Stimulated activated naive CD8-positive, alpha-beta T cell treated with anti-CD3 and anti-CD28 coated beads, Interleukin-15, amount 100 ng/mL, for 72 hours (primary cell): ENCODE measurements around the gene NOXA1.

Source experiments
- ATAC-seq: fragments of 150-1000 bp; cut with Tn5 transposase; 2 replicates; pipeline ENCODE4 v1.10.0; 2021; ENCODE audit warnings: mild to moderate bottlenecking, moderate library complexity
- DNase-seq, 2 donors: peaks; one replicate each; pipeline ENCODE4 v3.0.0; 2021 to 2022
- H3K27ac Mint-ChIP-seq, 2 donors: one replicate each; pipeline ENCODE4 v1.8.0; 2022; ENCODE audit warnings: mild to moderate bottlenecking in 2 of 2, mixed read lengths in 2 of 2, moderate library complexity in 2 of 2
- H3K27me3 Mint-ChIP-seq: one replicate; pipeline ENCODE4 v1.8.0; 2022; ENCODE audit warnings: mixed read lengths
- H3K4me1 Mint-ChIP-seq: one replicate; pipeline ENCODE4 v1.8.0; 2022; ENCODE audit warnings: mild to moderate bottlenecking, mixed read lengths
- H3K4me3 Mint-ChIP-seq, 2 donors: one replicate each; pipeline ENCODE4 v1.8.0; 2022; ENCODE audit warnings: mild to moderate bottlenecking in 2 of 2, mixed read lengths in 2 of 2, moderate library complexity in 1 of 2
- H3K9me3 Mint-ChIP-seq, 2 donors: one replicate each; pipeline ENCODE4 v1.8.0; 2022; ENCODE audit warnings: mixed read lengths in 2 of 2

Gene NOXA1

GRCh38 chr9:137457406-137458193 is 34.4 kb downstream of the NOXA1 start:
- H3K4me1 Mint-ChIP-seq: peaks cover 81% of the 10 kb centered on the region
- ATAC-seq: no peak
- H3K9me3 Mint-ChIP-seq: no peaks in the 10 kb centered on the region
- peak in 1 of 2 donors; percentile 18 for DNase-seq
- peak overlapping the region in 1 of 2 donors; percentile 73 for H3K4me3 Mint-ChIP-seq
- H3K27me3 Mint-ChIP-seq: no peaks in the 10 kb centered on the region
- peak overlapping the region in 1 of 2 donors; percentile 54 for H3K27ac Mint-ChIP-seq

- ATAC-seq: peak; percentile 11
- DNase-seq: peak in 1 of 2 donors; percentile 34
- Mint-ChIP-seq H3K27me3 (no peaks in the 10 kb centered on the region), H3K9me3 (no peaks in the 10 kb centered on the region), H3K4me1 (peaks cover 81% of the 10 kb centered on the region), H3K4me3 (peak overlapping the region; percentile 44 to 73), H3K27ac (peak overlapping the region in 1 of 2 donors; percentile 48)
Observed at GRCh38 chr9:137458194-137459151, 35.3 kb downstream of the NOXA1 start.

DNA sequence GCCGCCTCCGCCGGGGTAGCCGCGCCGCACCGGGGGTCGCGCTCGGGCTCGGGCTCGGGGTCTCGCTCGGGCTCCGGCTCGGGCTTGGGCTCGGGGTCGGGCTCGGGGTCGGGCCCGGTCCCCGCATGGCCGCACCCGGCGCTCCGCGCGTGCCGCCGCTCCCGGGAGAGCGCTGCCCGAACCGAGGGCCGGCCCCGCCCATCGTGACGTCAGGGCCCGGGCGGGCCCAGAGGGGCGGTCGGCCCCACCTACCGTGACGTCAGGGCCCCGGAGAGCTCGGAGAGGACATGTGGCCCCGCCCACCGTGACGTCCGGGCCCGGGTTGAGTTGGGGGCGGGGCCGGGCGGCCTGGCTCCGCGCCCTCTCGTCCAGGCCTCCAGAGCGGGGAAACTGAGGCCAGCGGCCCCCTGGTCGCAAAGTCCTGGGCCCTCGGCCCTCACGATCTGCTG is 36.0 kb downstream of the NOXA1 start, which contains the start of gene NSMF:
Gene NSMF (minus strand): TSS at position 183 of the 449 bp plus-strand sequence. CDS start 232 bp downstream, outside the sequence.
- Mint-ChIP-seq H3K27me3 (no peaks in the 10 kb centered on the region), H3K4me3 (peak within 1 kb of the TSS; percentile 56 to 83), H3K9me3 (no peaks in the 10 kb centered on the region), H3K4me1 (peaks cover 76% of the 10 kb centered on the region), H3K27ac (peak within 1 kb of the TSS in 1 of 2 donors; percentile 59)
- DNase-seq: peak; percentile 94 to 96
- peak; percentile 63 for ATAC-seq

DNA sequence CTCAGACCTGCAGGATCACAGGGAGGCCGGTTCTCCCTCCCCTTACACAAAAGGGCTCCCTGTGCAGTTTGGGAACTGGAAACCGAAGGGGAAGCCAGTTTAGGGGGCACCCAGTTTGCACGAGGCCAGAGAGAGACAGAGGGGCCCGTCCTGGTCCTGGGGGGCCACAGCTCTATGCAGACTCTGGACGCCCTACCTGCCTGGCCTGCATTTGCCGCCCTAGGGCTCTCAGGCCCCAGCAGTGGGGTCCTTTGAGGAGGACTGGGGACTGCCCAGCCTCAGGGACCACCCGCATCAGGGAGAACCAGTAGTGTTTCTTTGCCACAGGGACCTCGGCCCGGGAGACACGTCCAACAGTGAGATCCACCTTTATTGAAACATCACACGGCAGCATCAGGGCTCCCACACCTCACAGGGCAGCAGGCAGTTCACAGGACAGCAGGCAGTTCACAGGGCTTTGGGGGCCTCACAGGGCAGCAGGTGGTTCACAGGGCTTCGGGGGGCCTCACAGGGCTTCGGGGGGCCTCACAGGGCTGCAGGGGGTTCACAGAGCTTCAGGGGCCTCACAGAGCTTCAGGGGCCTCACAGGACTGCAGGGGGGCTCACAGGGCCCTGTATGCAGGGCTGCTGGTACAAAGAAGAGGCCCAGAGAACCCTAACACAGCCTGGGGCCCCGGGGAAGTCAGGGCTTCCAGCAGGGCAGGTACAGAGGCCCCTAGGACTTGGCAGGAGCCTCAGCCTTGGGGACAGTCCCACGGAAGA is 36.6 kb downstream of the NOXA1 start:
- peak overlapping the region in 1 of 2 donors; percentile 59 for H3K27ac Mint-ChIP-seq
- H3K9me3 Mint-ChIP-seq: no peaks in the 10 kb centered on the region
- H3K4me3 Mint-ChIP-seq: peak overlapping the region; percentile 56 to 83
- DNase-seq: peak in 1 of 2 donors; percentile 30
- H3K4me1 Mint-ChIP-seq: peaks cover 70% of the 10 kb centered on the region
- ATAC-seq: no peak
- H3K27me3 Mint-ChIP-seq: no peaks in the 10 kb centered on the region

- DNase-seq: no peak
- Mint-ChIP-seq H3K4me1 (peaks cover 61% of the 10 kb centered on the region), H3K9me3 (no peaks in the 10 kb centered on the region), H3K27ac (no peak overlapping the region), H3K4me3 (peak overlapping the region; percentile 82 to 83), H3K27me3 (no peaks in the 10 kb centered on the region)
- no peak for ATAC-seq
Observed at GRCh38 chr9:137460363-137461315, 37.4 kb downstream of the NOXA1 start.

- no peaks in the 10 kb centered on the region for H3K27me3 Mint-ChIP-seq
- no peaks in the 10 kb centered on the region for H3K9me3 Mint-ChIP-seq
- no peak overlapping the region for H3K27ac Mint-ChIP-seq
- ATAC-seq: no peak
- H3K4me3 Mint-ChIP-seq: peak overlapping the region; percentile 82 to 83
- H3K4me1 Mint-ChIP-seq: peaks cover 55% of the 10 kb centered on the region
- DNase-seq: no peak
Observed at GRCh38 chr9:137461316-137461662, 38.1 kb downstream of the NOXA1 start.

DNA sequence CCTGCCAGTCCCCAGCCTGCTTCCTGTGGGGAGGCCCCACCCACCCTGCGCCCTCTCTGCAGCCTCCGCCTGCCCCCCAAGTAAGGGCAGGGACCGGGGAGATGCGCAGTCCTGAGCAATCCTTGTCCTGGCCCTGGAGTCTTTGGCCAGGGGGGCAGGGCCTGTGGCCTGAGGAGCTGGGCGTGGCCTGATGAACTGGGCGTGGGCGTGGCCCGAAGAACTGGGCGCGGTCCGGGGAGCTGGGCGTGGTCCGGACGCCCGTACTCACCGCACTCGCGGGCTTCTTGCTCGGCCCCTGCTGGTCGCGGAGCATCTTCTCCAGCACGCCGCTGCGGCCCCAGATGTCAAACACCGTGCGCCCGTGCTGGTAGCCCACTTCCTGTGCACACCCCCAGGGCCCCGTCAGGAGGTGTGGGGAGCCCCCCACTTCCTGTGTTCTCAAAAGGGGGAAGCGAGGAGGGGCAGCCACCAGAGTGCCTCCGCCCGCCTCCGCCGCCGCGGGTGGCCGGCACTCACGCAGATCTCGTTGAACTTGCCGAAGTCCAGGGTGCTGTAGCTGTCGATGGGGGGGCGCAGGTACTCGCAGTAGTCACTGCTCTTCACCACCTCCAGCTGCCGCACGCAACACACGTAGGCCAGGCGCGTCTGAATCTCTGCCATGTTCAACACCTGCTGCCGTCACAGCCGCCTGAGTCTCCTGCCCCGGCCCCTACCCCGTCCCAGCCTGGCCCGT is 38.6 kb downstream of the NOXA1 start:
- Mint-ChIP-seq H3K4me3 (peak overlapping the region; percentile 82 to 83), H3K9me3 (no peaks in the 10 kb centered on the region), H3K27me3 (peaks cover under 1% of the 10 kb centered on the region), H3K4me1 (peaks cover 49% of the 10 kb centered on the region), H3K27ac (peak overlapping the region; percentile 77 to 89)
- DNase-seq (peak; percentile 89 to 94), ATAC-seq (peak; percentile 86)

- H3K27me3 Mint-ChIP-seq: peaks cover 7% of the 10 kb centered on the region
- peaks cover 43% of the 10 kb centered on the region for H3K4me1 Mint-ChIP-seq
- no peak for ATAC-seq
- no peaks in the 10 kb centered on the region for H3K9me3 Mint-ChIP-seq
- peak overlapping the region; percentile 32 to 83 for H3K4me3 Mint-ChIP-seq
- DNase-seq: no peak
- peak overlapping the region in 1 of 2 donors; percentile 63 for H3K27ac Mint-ChIP-seq
Observed at GRCh38 chr9:137462396-137462985, 39.3 kb downstream of the NOXA1 start.

- Mint-ChIP-seq H3K9me3 (no peaks in the 10 kb centered on the region), H3K4me1 (peaks cover 39% of the 10 kb centered on the region), H3K4me3 (peak overlapping the region; percentile 32 to 83), H3K27ac (peak overlapping the region in 1 of 2 donors; percentile 63), H3K27me3 (peaks cover 12% of the 10 kb centered on the region)
- ATAC-seq (no peak), DNase-seq (no peak)
Observed at GRCh38 chr9:137462986-137463930, 40.1 kb downstream of the NOXA1 start.

GRCh38 chr9:137463931-137464290 is 40.7 kb downstream of the NOXA1 start:
- peaks cover 18% of the 10 kb centered on the region for H3K27me3 Mint-ChIP-seq
- no peaks in the 10 kb centered on the region for H3K9me3 Mint-ChIP-seq
- H3K4me1 Mint-ChIP-seq: peaks cover 40% of the 10 kb centered on the region
- no peak for DNase-seq
- H3K4me3 Mint-ChIP-seq: peak overlapping the region in 1 of 2 donors; percentile 48
- ATAC-seq: no peak
- no peak overlapping the region for H3K27ac Mint-ChIP-seq

DNA sequence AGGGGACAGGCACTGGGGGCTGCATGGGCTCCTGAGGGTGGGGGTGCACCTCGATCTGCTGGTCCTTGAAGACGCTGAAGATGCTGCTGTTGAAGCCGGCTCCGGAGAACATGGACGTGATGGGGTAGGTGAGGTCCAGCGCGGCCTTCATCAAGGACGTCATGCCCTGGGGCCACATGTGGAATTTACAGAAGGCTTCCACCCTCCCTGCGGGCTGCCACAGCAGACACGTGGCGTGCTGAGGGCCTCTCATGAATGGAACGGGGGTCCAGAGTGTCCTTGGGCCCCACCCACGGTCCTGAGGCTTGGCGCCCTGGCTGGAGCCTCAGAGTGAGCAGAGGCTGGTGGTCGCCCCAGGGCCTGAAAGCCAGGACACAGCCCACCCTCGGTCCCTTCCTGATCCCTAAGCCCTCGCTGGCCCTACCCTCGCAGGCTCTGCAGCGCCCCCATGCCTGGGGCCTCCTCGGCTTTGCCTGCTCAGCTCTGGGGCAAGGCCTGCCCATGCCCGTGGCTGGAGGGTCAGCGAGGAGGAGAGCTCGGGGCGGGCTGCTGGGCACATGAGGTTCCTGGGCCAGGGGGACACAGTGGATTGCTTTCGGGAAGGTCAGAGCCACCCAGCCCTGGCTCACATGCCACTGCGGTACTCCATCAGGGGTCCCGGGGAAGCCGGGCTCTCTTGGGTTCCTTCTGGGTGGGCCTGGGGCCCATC is 41.3 kb downstream of the NOXA1 start:
- Mint-ChIP-seq H3K4me3 (no peak overlapping the region), H3K4me1 (peaks cover 44% of the 10 kb centered on the region), H3K27ac (no peak overlapping the region), H3K27me3 (peaks cover 24% of the 10 kb centered on the region), H3K9me3 (no peaks in the 10 kb centered on the region)
- ATAC-seq: no peak
- no peak for DNase-seq
